ENCODE data around the gene SLC44A5.

Gene SLC44A5

DNA sequence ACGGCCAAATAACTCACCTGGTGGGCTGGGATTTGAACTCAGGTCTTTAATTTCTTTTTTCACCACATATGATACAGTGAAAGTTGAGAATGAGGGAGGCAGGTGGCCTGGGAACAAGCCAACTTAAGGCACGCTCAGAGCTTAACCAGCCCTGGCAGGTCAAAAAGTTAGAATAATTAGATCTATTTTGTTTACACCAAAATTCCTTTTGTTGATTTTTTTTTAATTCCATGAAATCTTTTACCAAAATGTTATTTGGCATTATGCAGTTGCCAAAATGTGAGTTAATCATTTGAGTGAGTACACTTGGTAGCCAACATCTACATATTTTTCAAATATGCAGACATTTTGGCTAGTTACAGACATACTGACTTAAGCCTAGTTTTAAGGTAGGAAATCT is 439.9 kb downstream of the SLC44A5 start:
- TF ChIP-seq, protein P1, sequence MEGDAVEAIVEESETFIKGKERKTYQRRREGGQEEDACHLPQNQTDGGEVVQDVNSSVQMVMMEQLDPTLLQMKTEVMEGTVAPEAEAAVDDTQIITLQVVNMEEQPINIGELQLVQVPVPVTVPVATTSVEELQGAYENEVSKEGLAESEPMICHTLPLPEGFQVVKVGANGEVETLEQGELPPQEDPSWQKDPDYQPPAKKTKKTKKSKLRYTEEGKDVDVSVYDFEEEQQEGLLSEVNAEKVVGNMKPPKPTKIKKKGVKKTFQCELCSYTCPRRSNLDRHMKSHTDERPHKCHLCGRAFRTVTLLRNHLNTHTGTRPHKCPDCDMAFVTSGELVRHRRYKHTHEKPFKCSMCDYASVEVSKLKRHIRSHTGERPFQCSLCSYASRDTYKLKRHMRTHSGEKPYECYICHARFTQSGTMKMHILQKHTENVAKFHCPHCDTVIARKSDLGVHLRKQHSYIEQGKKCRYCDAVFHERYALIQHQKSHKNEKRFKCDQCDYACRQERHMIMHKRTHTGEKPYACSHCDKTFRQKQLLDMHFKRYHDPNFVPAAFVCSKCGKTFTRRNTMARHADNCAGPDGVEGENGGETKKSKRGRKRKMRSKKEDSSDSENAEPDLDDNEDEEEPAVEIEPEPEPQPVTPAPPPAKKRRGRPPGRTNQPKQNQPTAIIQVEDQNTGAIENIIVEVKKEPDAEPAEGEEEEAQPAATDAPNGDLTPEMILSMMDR (IDR thresholded peaks at IDR 0.05; ENCODE audit: low read length) = no peak
- TF ChIP-seq EZH2 (IDR thresholded peaks at IDR 0.05; ENCODE audit: borderline replicate concordance, low read length) = no peak
- no peaks in the 10 kb centered on the region for H3K79me2 ChIP-seq (ENCODE audit: insufficient read depth, low read length)
- H3K9ac ChIP-seq (ENCODE audit: low read length) = no peak overlapping the region
- H3K36me3 ChIP-seq (ENCODE audit: insufficient read depth, low read length) = no peaks in the 10 kb centered on the region
- no peaks in the 10 kb centered on the region for H3K27me3 ChIP-seq (ENCODE audit: insufficient read depth, low read length)
- no peaks in the 10 kb centered on the region for H3K9me2 ChIP-seq (ENCODE audit: low read depth, low read length)
- H3K27ac ChIP-seq (ENCODE audit: low read depth, low read length, poor library complexity, severe bottlenecking) = no peak overlapping the region
- no peak overlapping the region for H2AFZ ChIP-seq (ENCODE audit: low read length)
- H4K20me1 ChIP-seq (ENCODE audit: insufficient read depth, low read length) = no peaks in the 10 kb centered on the region
- no peak overlapping the region for H3K4me2 ChIP-seq (ENCODE audit: low read length)
- H3F3A ChIP-seq (ENCODE audit: insufficient read depth, low read length) = no peaks in the 10 kb centered on the region
- H3K9me3 ChIP-seq (ENCODE audit: low read length) = no peaks in the 10 kb centered on the region
- no peaks in the 10 kb centered on the region for H3K4me1 ChIP-seq (ENCODE audit: insufficient read depth, low read length, severe bottlenecking)
- H3K4me3 ChIP-seq (ENCODE audit: low read depth, low read length, poor library complexity, severe bottlenecking) = no peak overlapping the region

DNA sequence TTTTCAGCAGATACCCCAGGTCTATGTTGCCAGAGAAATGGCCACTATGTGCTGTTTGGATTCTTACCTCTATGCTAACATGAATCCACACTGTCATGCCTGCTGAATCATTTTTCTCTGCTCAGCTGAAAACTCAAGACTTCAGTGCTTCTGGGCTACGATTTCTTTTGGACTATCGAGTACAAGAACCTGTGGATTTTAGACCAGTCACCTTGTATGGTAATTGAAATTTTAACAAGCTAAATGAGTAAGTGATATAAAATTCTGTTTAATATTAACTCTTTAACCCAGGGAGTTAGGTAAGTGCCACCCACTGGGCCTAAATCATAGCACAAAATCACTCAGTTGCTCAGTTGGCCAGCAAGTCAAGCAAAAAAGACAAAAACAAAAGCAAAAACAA is 440.9 kb downstream of the SLC44A5 start:
- Histone ChIP-seq H3K9me3 (ENCODE audit: low read length) (no peaks in the 10 kb centered on the region), H3K9ac (ENCODE audit: low read length) (no peak overlapping the region), H3K4me3 (ENCODE audit: low read depth, low read length, poor library complexity, severe bottlenecking) (no peak overlapping the region), H3F3A (ENCODE audit: insufficient read depth, low read length) (no peaks in the 10 kb centered on the region), H3K36me3 (ENCODE audit: insufficient read depth, low read length) (no peaks in the 10 kb centered on the region), H3K4me2 (ENCODE audit: low read length) (no peak overlapping the region), H2AFZ (ENCODE audit: low read length) (no peak overlapping the region), H3K4me1 (ENCODE audit: insufficient read depth, low read length, severe bottlenecking) (no peaks in the 10 kb centered on the region), H3K27ac (ENCODE audit: low read depth, low read length, poor library complexity, severe bottlenecking) (no peak overlapping the region), H4K20me1 (ENCODE audit: insufficient read depth, low read length) (no peaks in the 10 kb centered on the region), H3K27me3 (ENCODE audit: insufficient read depth, low read length) (no peaks in the 10 kb centered on the region), H3K9me2 (ENCODE audit: low read depth, low read length) (no peaks in the 10 kb centered on the region), H3K79me2 (ENCODE audit: insufficient read depth, low read length) (no peaks in the 10 kb centered on the region)
- no peak for TF ChIP-seq EZH2 (IDR thresholded peaks at IDR 0.05; ENCODE audit: borderline replicate concordance, low read length)
- TF ChIP-seq, protein P1 (IDR thresholded peaks at IDR 0.05; ENCODE audit: low read length) = no peak

DNA sequence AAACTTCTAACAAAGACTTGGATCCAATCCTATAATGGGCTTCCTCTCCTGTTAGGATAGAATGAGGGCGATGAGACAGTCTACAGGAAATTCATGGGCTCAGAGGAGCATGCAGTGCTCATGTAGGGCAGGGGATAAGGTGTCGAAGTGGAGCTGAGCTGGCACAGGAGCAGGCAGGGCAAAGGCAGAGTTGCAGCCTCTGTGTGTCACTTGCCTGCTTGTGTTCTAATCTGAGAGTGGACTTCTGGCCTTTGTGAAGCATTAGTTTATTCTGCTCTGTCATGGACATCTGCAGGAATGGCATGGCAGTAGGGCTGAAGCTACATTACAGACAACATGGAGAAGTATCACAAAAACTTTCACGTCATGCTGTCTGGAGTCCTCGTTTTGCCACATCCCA is 444.1 kb downstream of the SLC44A5 start:
- Histone ChIP-seq H3K9me2 (ENCODE audit: low read depth, low read length) (no peaks in the 10 kb centered on the region), H4K20me1 (ENCODE audit: insufficient read depth, low read length) (no peaks in the 10 kb centered on the region), H3K4me2 (ENCODE audit: low read length) (no peak overlapping the region), H3K79me2 (ENCODE audit: insufficient read depth, low read length) (no peaks in the 10 kb centered on the region), H3K9ac (ENCODE audit: low read length) (no peak overlapping the region), H2AFZ (ENCODE audit: low read length) (no peak overlapping the region), H3K4me3 (ENCODE audit: low read depth, low read length, poor library complexity, severe bottlenecking) (no peak overlapping the region), H3K4me1 (ENCODE audit: insufficient read depth, low read length, severe bottlenecking) (no peaks in the 10 kb centered on the region), H3K36me3 (ENCODE audit: insufficient read depth, low read length) (no peaks in the 10 kb centered on the region), H3K27me3 (ENCODE audit: insufficient read depth, low read length) (no peaks in the 10 kb centered on the region), H3K27ac (ENCODE audit: low read depth, low read length, poor library complexity, severe bottlenecking) (no peak overlapping the region), H3F3A (ENCODE audit: insufficient read depth, low read length) (no peaks in the 10 kb centered on the region), H3K9me3 (ENCODE audit: low read length) (no peaks in the 10 kb centered on the region)
- no peak for TF ChIP-seq EZH2 (IDR thresholded peaks at IDR 0.05; ENCODE audit: borderline replicate concordance, low read length)
- TF ChIP-seq, protein P1 (IDR thresholded peaks at IDR 0.05; ENCODE audit: low read length) = no peak

Measured in OCI-LY1 (cell line).